Measurements from ENCODE around the gene TAF9B.
"Not testable (repeated sequence)": the region's sequence is repeated elsewhere in the genome, so short reads cannot be mapped to it uniquely, and the experiment has no call there.

TAF9B gene, protein sequence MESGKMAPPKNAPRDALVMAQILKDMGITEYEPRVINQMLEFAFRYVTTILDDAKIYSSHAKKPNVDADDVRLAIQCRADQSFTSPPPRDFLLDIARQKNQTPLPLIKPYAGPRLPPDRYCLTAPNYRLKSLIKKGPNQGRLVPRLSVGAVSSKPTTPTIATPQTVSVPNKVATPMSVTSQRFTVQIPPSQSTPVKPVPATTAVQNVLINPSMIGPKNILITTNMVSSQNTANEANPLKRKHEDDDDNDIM

GRCh38 chrX:78139160-78140123 lies at the start of gene TAF9B:
Gene TAF9B (minus strand): TSS chrX:78139650. CDS start chrX:78139611, 39 bp downstream.
- Histone ChIP-seq H3K9ac (ENCODE audit: low read length in 2 of 2) (peak within 1 kb of the TSS; percentile 73 to 87), H3K36me3 (ENCODE audit: control insufficient read depth in 2 of 2, insufficient read depth in 2 of 2, low read length in 2 of 2) (no peaks in the 10 kb centered on the region), H3K4me3 (ENCODE audit: low read length in 2 of 2) (peak within 1 kb of the TSS; percentile 86 to 87), H3K27ac (ENCODE audit: low read length) (peak within 1 kb of the TSS; percentile 80), H3K27me3 (ENCODE audit: control insufficient read depth in 1 of 2, insufficient read depth in 2 of 2, low read length in 2 of 2) (no peaks in the 10 kb centered on the region), H3K9me3 (ENCODE audit: control insufficient read depth in 2 of 2, low read length in 2 of 2) (no peaks in the 10 kb centered on the region), H3K4me1 (ENCODE audit: control insufficient read depth, insufficient read depth, low read length) (no peaks in the 10 kb centered on the region)

- H3K27ac ChIP-seq (ENCODE audit: low read length), result no peak overlapping the region
- no peak overlapping the region for H3K4me3 ChIP-seq (ENCODE audit: low read length in 2 of 2)
- H3K36me3 ChIP-seq (ENCODE audit: control insufficient read depth in 2 of 2, insufficient read depth in 2 of 2, low read length in 2 of 2), result no peaks in the 10 kb centered on the region
- H3K9ac ChIP-seq (ENCODE audit: low read length in 2 of 2), result no peak overlapping the region
- no peaks in the 10 kb centered on the region for H3K9me3 ChIP-seq (ENCODE audit: control insufficient read depth in 2 of 2, low read length in 2 of 2)
- H3K27me3 ChIP-seq (ENCODE audit: control insufficient read depth in 1 of 2, insufficient read depth in 2 of 2, low read length in 2 of 2), result peaks cover 0 to 2% of the 10 kb centered on the region in 2 donors
- no peaks in the 10 kb centered on the region for H3K4me1 ChIP-seq (ENCODE audit: control insufficient read depth, insufficient read depth, low read length)
Measured at GRCh38 chrX:78182881-78183280, 43.4 kb upstream of the TAF9B start.

- Histone ChIP-seq H3K4me1 (ENCODE audit: control insufficient read depth, insufficient read depth, low read length) (no peaks in the 10 kb centered on the region), H3K27me3 (ENCODE audit: control insufficient read depth in 1 of 2, insufficient read depth in 2 of 2, low read length in 2 of 2) (peaks cover 0 to 2% of the 10 kb centered on the region in 2 donors), H3K9me3 (ENCODE audit: control insufficient read depth in 2 of 2, low read length in 2 of 2) (no peaks in the 10 kb centered on the region), H3K4me3 (ENCODE audit: low read length in 2 of 2) (no peak overlapping the region), H3K27ac (ENCODE audit: low read length) (no peak overlapping the region), H3K9ac (ENCODE audit: low read length in 2 of 2) (no peak overlapping the region), H3K36me3 (ENCODE audit: control insufficient read depth in 2 of 2, insufficient read depth in 2 of 2, low read length in 2 of 2) (no peaks in the 10 kb centered on the region)
Measured at GRCh38 chrX:78181307-78181706, 41.9 kb upstream of the TAF9B start.

DNA sequence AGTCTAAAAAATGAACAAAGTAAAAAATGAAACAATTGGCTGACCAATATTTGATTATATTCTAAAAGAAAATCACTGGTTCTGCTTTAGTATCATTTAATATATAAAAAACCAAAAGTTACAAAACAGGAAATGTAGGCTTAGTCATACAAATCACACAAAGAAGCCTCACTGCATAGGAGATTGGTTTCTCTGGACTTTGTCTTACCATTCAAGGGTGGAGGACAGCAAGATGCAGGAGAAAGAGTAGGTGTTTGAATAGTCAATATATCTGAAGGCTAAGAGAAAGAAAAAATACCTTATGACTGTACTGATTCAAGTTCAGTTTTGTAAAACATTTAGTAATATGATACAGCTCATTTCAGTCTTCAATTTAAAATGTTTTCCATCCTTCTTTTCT lies 28.6 kb upstream of the TAF9B start:
- no peak overlapping the region for H3K9ac ChIP-seq (ENCODE audit: low read length in 2 of 2)
- no peak overlapping the region for H3K27ac ChIP-seq (ENCODE audit: low read length)
- no peaks in the 10 kb centered on the region for H3K4me1 ChIP-seq (ENCODE audit: control insufficient read depth, insufficient read depth, low read length)
- no peak overlapping the region for H3K4me3 ChIP-seq (ENCODE audit: low read length in 2 of 2)
- no peaks in the 10 kb centered on the region for H3K36me3 ChIP-seq (ENCODE audit: control insufficient read depth in 2 of 2, insufficient read depth in 2 of 2, low read length in 2 of 2)
- H3K27me3 ChIP-seq (ENCODE audit: control insufficient read depth in 1 of 2, insufficient read depth in 2 of 2, low read length in 2 of 2), result no peaks in the 10 kb centered on the region
- H3K9me3 ChIP-seq (ENCODE audit: control insufficient read depth in 2 of 2, low read length in 2 of 2), result no peaks in the 10 kb centered on the region

- H3K36me3 ChIP-seq (ENCODE audit: control insufficient read depth in 2 of 2, insufficient read depth in 2 of 2, low read length in 2 of 2), result no peaks in the 10 kb centered on the region
- H3K4me1 ChIP-seq (ENCODE audit: control insufficient read depth, insufficient read depth, low read length), result no peaks in the 10 kb centered on the region
- H3K9ac ChIP-seq (ENCODE audit: low read length in 2 of 2), result no peak overlapping the region
- H3K27me3 ChIP-seq (ENCODE audit: control insufficient read depth in 1 of 2, insufficient read depth in 2 of 2, low read length in 2 of 2), result peaks cover 0 to 3% of the 10 kb centered on the region in 2 donors
- H3K9me3 ChIP-seq (ENCODE audit: control insufficient read depth in 2 of 2, low read length in 2 of 2), result no peaks in the 10 kb centered on the region
- H3K27ac ChIP-seq (ENCODE audit: low read length), result no peak overlapping the region
- no peak overlapping the region for H3K4me3 ChIP-seq (ENCODE audit: low read length in 2 of 2)
Measured at GRCh38 chrX:78165425-78165824, 26.0 kb upstream of the TAF9B start.

- H3K4me3 ChIP-seq (ENCODE audit: low read length in 2 of 2); H3K4me1 ChIP-seq (ENCODE audit: control insufficient read depth, insufficient read depth, low read length); H3K9me3 ChIP-seq (ENCODE audit: control insufficient read depth in 2 of 2, low read length in 2 of 2); H3K36me3 ChIP-seq (ENCODE audit: control insufficient read depth in 2 of 2, insufficient read depth in 2 of 2, low read length in 2 of 2); H3K27ac ChIP-seq (ENCODE audit: low read length); H3K27me3 ChIP-seq (ENCODE audit: control insufficient read depth in 1 of 2, insufficient read depth in 2 of 2, low read length in 2 of 2); H3K9ac ChIP-seq (ENCODE audit: low read length in 2 of 2): not testable (repeated sequence)
Measured at GRCh38 chrX:78163175-78163574, 23.7 kb upstream of the TAF9B start.

DNA sequence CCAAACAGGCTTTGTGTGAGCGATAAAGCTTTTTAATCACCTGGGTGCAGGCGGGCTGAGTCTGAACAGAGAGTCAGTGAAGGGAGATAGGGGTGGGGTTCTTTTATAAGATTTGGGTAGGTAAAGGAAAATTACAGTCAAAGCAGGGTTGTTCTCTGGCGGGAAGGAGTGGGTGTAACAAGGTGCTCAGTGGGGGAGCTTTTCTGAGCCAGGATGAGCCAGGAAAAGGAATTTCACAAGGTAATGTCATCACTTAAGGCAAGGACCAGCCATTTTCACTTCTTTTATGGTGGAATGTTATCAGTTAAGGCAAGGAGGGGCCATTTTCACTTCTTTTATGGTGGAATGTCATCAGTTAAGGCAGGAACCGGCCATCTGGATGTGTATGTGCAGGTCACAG lies 21.3 kb upstream of the TAF9B start:
- H3K9ac ChIP-seq (ENCODE audit: low read length in 2 of 2); H3K4me3 ChIP-seq (ENCODE audit: low read length in 2 of 2); H3K27ac ChIP-seq (ENCODE audit: low read length); H3K4me1 ChIP-seq (ENCODE audit: control insufficient read depth, insufficient read depth, low read length); H3K36me3 ChIP-seq (ENCODE audit: control insufficient read depth in 2 of 2, insufficient read depth in 2 of 2, low read length in 2 of 2); H3K27me3 ChIP-seq (ENCODE audit: control insufficient read depth in 1 of 2, insufficient read depth in 2 of 2, low read length in 2 of 2); H3K9me3 ChIP-seq (ENCODE audit: control insufficient read depth in 2 of 2, low read length in 2 of 2): not testable (repeated sequence)

DNA sequence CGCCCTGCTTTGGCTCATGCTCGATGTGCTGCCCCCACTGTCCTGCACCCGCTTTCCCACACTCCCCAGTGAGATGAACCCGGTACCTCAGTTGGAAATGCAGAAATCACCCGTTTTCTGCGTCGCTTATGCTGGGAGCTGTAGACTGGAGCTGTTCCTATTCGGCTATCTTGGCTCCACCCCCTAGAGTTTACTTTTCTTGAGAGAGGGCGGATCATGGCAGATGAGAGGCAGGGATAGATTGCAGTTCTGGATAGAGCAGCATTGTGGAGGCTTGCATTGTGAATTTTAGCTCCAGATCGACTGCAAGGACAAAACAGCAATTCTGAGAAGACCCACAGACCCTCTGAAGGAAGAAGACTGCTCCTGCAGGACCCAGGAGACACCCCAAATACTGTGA lies 18.4 kb upstream of the TAF9B start:
- not testable (repeated sequence) for H3K9ac ChIP-seq (ENCODE audit: low read length in 2 of 2); H3K36me3 ChIP-seq (ENCODE audit: control insufficient read depth in 2 of 2, insufficient read depth in 2 of 2, low read length in 2 of 2); H3K4me3 ChIP-seq (ENCODE audit: low read length in 2 of 2); H3K27ac ChIP-seq (ENCODE audit: low read length); H3K9me3 ChIP-seq (ENCODE audit: control insufficient read depth in 2 of 2, low read length in 2 of 2); H3K4me1 ChIP-seq (ENCODE audit: control insufficient read depth, insufficient read depth, low read length); H3K27me3 ChIP-seq (ENCODE audit: control insufficient read depth in 1 of 2, insufficient read depth in 2 of 2, low read length in 2 of 2)

DNA sequence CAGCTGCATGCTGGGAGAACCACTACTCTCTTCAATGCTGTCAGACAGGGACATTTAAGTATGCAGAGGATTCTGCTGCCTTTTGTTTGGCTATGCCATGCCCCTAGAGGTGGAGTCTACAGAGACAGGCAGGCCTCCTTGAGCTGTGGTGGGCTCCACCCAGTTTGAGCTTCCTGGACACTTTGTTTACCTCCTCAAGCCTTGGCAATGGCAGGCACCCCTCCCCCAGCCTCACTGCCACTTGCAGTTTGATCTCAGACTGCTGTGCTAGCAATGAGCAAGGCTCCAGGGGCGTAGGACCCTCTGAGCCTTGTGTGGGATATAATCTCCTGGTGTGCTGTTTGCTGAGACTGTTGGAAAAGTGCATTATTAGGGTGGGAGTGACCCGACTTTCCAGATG lies 17.9 kb upstream of the TAF9B start:
- H3K27me3 ChIP-seq (ENCODE audit: control insufficient read depth in 1 of 2, insufficient read depth in 2 of 2, low read length in 2 of 2); H3K27ac ChIP-seq (ENCODE audit: low read length); H3K9ac ChIP-seq (ENCODE audit: low read length in 2 of 2); H3K4me1 ChIP-seq (ENCODE audit: control insufficient read depth, insufficient read depth, low read length); H3K4me3 ChIP-seq (ENCODE audit: low read length in 2 of 2); H3K36me3 ChIP-seq (ENCODE audit: control insufficient read depth in 2 of 2, insufficient read depth in 2 of 2, low read length in 2 of 2); H3K9me3 ChIP-seq (ENCODE audit: control insufficient read depth in 2 of 2, low read length in 2 of 2): not testable (repeated sequence)

DNA sequence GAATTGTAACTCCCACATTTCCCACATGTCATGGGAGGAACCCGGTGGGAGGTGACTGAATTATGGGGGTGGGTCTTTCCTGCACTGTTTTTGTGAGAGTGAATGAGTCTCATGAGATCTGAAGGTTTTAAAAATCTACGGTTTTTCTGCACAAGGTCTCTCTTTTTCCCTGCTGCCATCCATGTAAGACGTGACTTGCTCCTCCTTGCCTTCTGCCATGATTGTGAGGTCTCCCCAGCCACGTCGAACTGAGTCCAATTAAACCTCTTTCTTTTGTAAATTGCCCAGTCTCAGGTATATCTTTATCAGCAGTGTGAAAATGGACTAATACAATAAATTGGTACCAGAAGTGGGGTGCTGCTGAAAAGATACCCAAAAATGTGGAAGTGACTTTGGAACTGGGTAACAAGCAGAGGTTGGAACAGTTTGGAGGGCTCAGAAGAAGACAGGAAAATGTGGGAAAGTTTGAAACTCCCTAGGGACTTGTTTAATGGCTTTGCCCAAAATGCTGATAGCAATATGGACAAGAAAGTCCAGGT lies 7.6 kb upstream of the TAF9B start:
- H3K9me3 ChIP-seq (ENCODE audit: control insufficient read depth in 2 of 2, low read length in 2 of 2), result not testable (repeated sequence)

GRCh38 chrX:78140206-78140605 lies 756 bp upstream of the TAF9B start:
- Histone ChIP-seq H3K36me3 (ENCODE audit: control insufficient read depth in 2 of 2, insufficient read depth in 2 of 2, low read length in 2 of 2) (no peaks in the 10 kb centered on the region), H3K9me3 (ENCODE audit: control insufficient read depth in 2 of 2, low read length in 2 of 2) (no peaks in the 10 kb centered on the region), H3K4me1 (ENCODE audit: control insufficient read depth, insufficient read depth, low read length) (no peaks in the 10 kb centered on the region), H3K4me3 (ENCODE audit: low read length in 2 of 2) (no peak overlapping the region), H3K9ac (ENCODE audit: low read length in 2 of 2) (no peak overlapping the region), H3K27me3 (ENCODE audit: control insufficient read depth in 1 of 2, insufficient read depth in 2 of 2, low read length in 2 of 2) (no peaks in the 10 kb centered on the region), H3K27ac (ENCODE audit: low read length) (no peak overlapping the region)

More for the DNA sequence above, 7.6 kb upstream of the TAF9B start:
- H3K27ac ChIP-seq (ENCODE audit: low read length); H3K9ac ChIP-seq (ENCODE audit: low read length in 2 of 2); H3K4me1 ChIP-seq (ENCODE audit: control insufficient read depth, insufficient read depth, low read length); H3K4me3 ChIP-seq (ENCODE audit: low read length in 2 of 2); H3K27me3 ChIP-seq (ENCODE audit: control insufficient read depth in 1 of 2, insufficient read depth in 2 of 2, low read length in 2 of 2); H3K36me3 ChIP-seq (ENCODE audit: control insufficient read depth in 2 of 2, insufficient read depth in 2 of 2, low read length in 2 of 2): not testable (repeated sequence)
